ENCODE measurements around the gene TTC21A.

DNA sequence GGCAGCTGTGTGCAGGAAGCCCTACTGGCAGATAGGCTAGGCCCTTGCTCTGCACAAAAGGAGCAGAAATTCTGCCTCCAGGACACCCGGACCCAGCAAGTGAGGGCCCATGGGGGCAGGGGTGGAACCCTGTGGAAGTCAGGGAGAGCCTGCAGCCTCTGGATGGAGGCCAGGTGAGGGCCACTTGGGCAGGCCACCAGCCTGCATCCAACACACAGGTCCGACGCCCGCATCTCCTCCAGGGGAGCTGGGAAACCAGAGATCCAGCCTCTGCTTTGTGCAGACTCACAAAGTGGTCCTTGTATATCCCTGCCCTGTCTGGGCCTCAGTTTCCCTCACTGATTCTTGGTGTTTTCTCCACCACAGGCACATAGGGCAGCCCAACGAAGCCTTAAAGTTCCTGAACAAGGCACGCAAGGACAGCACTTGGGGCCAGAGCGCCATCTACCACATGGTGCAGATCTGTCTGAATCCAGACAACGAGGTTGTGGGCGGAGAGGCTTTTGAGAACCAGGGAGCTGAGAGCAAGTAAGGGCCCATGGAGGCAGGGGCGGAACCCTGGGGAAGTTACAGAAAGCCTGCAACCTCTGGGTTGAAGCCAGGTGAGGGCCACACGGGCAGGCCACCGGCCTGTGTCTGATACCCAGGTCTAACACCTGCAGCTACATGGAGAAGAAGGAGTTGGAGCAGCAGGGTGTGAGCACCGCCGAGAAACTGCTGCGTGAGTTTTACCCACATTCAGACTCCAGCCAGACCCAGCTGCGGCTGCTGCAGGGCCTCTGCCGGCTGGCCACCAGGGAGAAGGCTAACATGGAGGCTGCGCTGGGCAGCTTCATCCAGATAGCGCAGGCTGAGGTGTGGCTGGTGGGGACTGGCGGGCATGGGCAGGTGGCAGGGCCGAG, 29.3 kb downstream of the TTC21A start:
- TF ChIP-seq POLR2A (IDR thresholded peaks at IDR 0.05): no peak
- TF ChIP-seq, protein P1, sequence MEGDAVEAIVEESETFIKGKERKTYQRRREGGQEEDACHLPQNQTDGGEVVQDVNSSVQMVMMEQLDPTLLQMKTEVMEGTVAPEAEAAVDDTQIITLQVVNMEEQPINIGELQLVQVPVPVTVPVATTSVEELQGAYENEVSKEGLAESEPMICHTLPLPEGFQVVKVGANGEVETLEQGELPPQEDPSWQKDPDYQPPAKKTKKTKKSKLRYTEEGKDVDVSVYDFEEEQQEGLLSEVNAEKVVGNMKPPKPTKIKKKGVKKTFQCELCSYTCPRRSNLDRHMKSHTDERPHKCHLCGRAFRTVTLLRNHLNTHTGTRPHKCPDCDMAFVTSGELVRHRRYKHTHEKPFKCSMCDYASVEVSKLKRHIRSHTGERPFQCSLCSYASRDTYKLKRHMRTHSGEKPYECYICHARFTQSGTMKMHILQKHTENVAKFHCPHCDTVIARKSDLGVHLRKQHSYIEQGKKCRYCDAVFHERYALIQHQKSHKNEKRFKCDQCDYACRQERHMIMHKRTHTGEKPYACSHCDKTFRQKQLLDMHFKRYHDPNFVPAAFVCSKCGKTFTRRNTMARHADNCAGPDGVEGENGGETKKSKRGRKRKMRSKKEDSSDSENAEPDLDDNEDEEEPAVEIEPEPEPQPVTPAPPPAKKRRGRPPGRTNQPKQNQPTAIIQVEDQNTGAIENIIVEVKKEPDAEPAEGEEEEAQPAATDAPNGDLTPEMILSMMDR (IDR thresholded peaks at IDR 0.05): no peak
